ENCODE results near the gene RARS2. TPM values are rescaled to one million over a fixed set of nuclear protein-coding genes. Genes with fewer than 3 reads are reported as not detected.

RARS2 gene
- 33.4 and 35.6 TPM in 2 replicates for total RNA-seq

GRCh38 chr6:87589693-87590416 is at the start of gene RARS2, which contains the start of gene ORC3:
RARS2 (minus strand) TSS chr6:87589987; CDS start chr6:87589957, 30 bp downstream.
ORC3 (plus strand) TSS chr6:87590135; CDS start chr6:87590169, 34 bp downstream.

GRCh38 chr6:87472525-87473418 is 117.0 kb downstream of the RARS2 start, which contains the start of gene SLC35A1:
SLC35A1 (plus strand) TSS chr6:87472974; CDS start chr6:87473004, 30 bp downstream.

Other genes starting within 250 kb of the RARS2 start
- 0.34 and 0.74 TPM in 2 replicates for gene C6orf163, start 245.2 kb downstream of the RARS2 start, total RNA-seq
- 0.15 and 0.17 TPM in 2 replicates for gene CFAP206, start 182.0 kb downstream of the RARS2 start, total RNA-seq
- gene SLC35A1, start 117.0 kb downstream of the RARS2 start, total RNA-seq: 10.4 and 11.9 TPM in 2 replicates
- 24.2 and 24.7 TPM in 2 replicates for gene ORC3, start 148 bp upstream of the RARS2 start, total RNA-seq
- gene AKIRIN2, start 112.2 kb upstream of the RARS2 start, total RNA-seq: 18.5 and 23.2 TPM in 2 replicates

All from bronchus fibroblast of lung (primary cell).